Activated gamma-delta T cell (primary cell): ENCODE data around the gene ACAT2.
"Not testable (repeated sequence)": the region's sequence is repeated elsewhere in the genome, so short reads cannot be mapped to it uniquely, and the experiment has no call there.

ENCODE experiments used
- DNase-seq: peaks from one replicate; lab custom pipeline; 2025; lab: John Stamatoyannopoulos, UW

The ACAT2 gene

DNA sequence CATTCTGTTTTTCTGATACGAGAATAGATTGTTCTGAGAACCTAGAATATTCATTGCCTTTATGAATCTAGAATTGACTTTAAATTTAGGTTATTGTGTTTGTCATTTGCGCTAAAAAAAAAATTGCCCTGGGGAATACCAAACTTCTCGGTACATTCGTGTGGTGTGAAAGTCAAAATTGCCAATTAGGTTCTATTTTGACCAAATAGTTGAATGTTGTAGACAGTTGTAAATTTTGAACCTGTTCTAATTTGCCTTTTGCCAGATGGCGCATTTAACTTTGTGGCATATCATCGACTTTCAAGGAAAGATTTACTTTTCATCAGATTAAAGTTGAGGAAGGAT, 31.5 kb upstream of the ACAT2 start:
- no peak for DNase-seq

DNA sequence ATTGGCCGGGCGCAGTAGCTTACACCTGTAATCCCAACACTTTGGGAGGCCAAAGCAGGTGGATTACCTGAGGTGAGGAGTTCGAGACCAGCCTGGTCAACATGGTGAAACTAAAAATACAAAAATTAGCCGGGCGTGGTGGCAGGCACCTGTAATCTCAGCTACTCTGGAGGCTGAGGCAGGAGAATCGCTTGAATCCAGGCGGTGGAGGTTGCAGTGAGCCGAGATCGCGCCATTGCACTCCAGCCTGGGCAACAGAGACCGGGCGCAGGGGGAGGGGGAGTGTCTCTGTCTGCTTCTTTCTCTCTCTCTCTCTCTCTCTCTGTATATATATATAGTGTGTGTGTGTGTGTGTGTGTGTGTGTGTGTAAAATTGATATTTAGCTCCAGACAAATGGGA, 29.3 kb upstream of the ACAT2 start:
- not testable (repeated sequence) for DNase-seq

- DNase-seq: not testable (repeated sequence)
These were observed 28.4 kb upstream of the ACAT2 start for GRCh38 chr6:159733395-159733794.

DNA sequence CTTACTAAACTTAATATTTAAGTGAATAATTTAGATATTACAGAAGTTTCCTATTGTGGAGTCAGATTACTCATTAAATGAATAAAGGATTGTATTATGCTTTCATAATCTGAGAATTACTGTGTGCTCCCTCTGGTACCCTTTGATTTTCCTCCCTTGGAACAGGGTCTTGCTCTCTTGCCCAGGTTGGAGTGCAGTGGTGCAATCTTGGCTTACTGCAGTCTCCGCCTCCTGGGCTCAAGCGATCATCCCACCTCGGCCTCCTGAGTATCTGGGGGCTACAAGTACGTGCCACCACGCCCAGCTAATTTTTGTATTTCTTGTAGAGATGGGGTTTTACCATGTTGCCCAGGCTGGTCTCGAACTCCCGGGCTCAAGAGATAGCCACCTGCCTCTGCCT, 24.9 kb upstream of the ACAT2 start:
- DNase-seq: no peak

DNA sequence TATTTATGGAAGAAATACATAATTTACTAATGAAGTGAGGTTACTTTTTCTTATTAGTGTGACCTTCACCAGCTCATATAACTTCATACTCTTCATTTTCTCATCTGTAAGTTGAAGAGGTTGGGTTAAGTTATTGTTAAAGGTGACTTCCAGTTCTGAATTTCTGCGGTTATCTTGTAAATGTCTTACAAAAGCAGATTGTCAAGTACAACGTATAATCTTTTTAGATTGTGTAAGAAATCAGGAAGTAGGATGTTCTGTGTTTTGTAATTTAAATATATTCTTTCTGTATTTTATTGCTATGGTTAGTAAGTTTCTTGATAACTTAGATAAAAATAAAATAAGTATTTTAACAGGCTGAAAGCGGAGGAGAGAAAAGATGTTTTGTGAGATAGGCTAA, 22.5 kb upstream of the ACAT2 start:
- no peak for DNase-seq

DNA sequence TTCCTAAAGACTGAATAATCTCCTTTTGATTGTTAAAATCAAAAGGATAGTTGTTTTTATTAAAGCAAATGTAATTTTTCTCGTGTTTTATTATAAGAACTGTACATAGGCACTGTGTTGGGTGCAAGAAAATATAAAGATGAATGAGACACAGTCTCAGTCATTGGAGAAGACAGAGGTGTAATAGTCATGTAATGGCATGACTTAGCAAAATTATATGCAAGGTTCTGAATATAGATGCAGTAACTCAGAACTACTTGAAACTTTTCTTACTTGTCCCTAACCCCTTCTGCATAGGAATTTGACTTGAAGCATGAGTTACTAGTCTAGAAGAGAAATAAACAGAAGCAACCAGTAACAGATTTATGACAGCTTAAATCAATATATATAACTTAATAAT, 19.7 kb upstream of the ACAT2 start:
- no peak for DNase-seq

GRCh38 chr6:159745081-159745480, 16.8 kb upstream of the ACAT2 start:
- no peak for DNase-seq

- no peak for DNase-seq
These were observed 15.1 kb upstream of the ACAT2 start for GRCh38 chr6:159746759-159747158.

GRCh38 chr6:159748127-159748526, 13.7 kb upstream of the ACAT2 start:
- not testable (repeated sequence) for DNase-seq

DNA sequence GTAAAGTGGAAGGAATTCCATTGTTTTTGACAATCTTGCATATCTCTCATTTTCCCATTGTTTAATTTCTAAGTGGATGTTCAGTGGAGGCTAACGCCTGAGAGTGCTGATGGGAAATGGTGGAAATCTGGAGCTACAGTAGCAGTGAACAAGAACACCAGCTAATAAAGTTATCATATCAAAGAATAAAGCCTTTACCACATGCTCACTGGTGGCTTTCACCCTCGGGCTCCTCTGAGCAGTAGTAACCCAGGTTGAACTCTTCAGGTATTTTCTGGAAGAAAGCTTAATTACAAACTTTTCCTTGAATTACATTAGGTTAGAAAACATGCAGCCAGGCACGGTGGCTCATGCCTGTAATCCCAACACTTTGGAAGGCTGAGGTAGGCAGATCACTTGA, 10.4 kb upstream of the ACAT2 start:
- DNase-seq: no peak

DNA sequence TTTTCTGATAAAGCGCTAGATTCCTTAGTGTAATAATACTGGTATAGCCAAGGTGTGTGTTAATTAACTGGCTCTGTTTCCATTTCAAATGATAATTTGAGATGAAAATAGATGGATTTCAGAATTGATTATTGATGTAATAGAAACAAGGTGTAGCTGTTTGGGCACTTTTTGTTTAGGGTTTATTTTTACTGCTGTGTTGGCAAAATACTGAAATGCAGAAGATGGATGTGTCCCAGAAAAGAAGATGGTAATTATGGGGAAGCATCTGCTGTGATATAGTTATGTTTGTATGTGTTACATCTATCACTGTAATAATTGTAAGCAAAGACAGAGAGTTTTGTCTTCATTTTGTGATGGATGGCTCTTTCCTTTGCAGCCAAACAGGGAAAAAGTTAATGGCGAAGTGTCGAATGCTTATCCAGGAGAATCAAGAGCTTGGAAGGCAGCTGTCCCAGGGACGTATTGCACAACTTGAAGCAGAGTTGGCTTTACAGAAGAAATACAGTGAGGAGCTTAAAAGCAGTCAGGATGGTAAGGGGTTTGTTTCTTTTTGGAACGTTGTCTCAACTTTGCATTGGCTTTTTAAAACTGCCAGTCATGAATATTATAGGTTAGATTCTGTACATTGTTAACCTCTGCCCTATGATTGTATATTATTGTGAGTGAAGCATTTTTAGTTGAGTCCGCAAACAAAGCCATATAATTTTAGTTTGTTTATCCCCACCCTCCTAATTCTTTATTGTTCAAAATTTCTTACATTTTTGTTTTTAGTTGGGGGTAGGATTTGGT, 8.6 kb upstream of the ACAT2 start:
- no peak for DNase-seq

DNA sequence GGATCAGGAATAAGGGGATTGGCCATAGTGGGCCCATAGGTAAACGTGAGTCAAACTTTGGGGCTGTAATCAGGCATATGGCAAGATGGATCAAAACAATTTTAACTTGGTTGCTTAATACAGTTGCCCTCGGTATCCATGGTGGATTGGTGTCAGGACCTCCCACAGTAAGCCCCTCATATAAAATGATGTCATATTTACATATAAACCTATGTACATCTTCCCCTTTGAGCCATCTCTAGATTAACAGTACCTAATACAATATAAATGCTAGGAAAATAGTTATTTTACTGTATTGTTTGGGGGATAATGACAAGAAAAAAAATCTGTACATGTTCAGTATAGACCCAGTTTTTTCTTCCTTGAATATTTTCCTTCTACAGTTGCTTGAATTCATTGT, 7.4 kb upstream of the ACAT2 start:
- no peak for DNase-seq

DNA sequence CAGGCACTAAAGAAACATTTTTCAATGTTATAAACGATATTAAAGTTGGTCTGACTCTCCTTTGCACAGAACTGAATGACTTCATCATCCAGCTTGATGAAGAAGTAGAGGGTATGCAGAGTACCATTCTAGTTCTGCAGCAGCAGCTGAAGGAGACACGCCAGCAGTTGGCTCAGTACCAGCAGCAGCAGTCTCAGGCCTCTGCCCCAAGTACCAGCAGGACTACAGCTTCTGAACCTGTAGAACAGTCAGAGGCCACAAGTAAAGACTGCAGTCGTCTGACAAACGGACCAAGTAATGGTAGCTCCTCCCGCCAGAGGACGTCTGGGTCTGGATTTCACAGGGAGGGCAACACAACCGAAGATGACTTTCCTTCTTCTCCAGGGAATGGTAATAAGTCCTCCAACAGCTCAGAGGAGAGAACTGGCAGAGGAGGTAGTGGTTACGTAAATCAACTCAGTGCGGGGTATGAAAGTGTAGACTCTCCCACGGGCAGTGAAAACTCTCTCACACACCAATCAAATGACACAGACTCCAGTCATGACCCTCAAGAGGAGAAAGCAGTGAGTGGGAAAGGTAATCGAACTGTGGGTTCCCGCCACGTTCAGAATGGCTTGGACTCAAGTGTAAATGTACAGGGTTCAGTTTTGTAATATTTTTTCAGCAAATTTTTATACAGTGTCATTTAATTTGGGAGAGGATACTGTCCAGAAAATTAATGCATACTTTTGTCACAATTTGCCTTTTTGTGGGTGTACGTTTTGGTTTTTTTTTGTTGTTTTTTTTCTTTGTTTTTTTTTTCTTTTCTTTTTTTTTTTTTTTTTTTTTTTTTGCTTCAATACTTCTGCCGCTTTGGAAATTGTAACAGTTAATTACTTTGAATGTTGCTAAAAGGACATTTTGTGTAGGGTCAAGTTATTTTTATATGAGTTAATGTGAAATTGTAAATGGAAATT, 6.6 kb upstream of the ACAT2 start:
- no peak for DNase-seq

DNA sequence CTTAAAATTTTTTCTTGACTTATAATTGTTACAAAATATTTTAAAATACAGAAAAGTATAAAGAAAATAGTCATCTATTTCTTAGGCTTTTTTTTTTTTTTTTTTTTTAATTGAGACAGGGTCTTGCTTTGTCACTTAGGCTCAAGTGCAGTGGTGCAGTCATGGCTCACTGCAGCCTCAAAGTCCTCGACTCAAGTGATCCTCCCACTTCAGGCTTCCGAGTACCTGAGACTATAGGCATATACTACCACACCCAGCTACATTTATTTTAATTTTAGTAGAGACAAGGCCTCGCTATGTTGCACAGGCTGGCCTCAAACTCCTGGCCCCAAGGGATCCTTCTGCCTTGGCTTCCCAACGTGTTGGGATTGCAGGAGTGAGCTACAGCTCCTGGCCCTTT, 5.3 kb upstream of the ACAT2 start:
- DNase-seq: no peak

DNA sequence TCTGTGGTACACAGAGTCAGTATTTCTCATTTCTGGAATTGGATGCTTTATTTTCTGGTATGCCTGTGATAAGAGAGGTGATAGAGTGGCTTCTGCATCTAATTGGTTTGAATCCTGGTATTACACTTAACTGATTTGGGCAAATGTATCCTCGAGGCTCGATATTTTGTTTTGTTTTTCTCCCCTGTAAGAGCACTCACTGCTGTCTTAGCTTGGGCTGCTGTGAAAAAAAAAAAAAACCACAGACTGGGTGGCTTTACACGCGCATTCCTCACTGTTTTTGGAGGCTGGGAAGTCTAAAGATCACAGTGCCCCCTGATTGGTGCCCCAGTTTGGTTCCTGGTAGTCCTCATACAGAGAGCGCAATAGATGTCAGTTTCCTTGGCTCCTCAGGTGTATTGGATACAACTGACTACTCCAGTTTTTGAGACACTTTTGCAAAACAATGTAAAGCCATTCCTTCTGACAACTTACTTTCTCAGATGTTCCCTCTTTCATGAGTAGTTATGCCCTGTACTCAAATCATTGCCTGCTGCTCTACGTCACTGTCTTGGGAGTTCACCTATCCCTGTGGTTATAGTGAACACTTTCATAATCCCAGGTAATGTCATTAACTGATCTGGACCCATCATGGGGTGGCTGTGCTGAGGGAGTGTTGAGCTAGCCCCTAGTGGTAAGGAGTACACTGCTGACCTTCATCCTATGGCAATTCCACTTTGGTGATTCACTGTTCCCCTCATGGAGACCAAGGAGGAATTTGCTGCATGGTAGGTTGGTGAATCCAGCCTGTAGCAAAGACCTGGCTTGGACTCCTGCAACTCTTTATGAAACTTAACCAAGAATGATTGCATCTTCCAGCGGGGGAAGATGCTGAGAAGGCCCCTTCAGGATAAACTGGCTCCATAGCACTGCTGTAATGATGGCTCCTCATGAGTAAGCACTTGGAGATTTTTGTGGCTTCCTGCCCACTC, 3.5 kb upstream of the ACAT2 start:
- DNase-seq: no peak

DNA sequence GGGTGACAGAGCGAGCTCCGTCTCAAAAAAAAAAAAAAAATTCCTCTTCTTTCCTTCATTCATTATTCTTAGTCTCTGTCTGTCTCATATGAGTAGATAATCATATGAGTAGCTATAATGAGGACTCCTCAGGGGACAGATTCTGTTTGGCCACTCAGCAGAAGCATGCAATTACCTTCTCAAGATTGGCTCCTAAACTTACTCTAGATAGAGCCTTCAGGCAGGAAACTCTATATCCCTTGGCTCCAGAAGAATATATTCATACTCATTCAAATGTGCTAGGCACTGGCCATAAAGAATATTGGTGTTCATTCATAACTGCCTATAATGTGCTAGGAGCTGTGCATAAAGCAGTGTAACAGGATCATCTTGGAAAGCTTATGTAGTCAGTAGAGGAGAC, 2.2 kb upstream of the ACAT2 start:
- no peak for DNase-seq

GRCh38 chr6:159760602-159761057, 1.2 kb upstream of the ACAT2 start:
- no peak for DNase-seq

DNA sequence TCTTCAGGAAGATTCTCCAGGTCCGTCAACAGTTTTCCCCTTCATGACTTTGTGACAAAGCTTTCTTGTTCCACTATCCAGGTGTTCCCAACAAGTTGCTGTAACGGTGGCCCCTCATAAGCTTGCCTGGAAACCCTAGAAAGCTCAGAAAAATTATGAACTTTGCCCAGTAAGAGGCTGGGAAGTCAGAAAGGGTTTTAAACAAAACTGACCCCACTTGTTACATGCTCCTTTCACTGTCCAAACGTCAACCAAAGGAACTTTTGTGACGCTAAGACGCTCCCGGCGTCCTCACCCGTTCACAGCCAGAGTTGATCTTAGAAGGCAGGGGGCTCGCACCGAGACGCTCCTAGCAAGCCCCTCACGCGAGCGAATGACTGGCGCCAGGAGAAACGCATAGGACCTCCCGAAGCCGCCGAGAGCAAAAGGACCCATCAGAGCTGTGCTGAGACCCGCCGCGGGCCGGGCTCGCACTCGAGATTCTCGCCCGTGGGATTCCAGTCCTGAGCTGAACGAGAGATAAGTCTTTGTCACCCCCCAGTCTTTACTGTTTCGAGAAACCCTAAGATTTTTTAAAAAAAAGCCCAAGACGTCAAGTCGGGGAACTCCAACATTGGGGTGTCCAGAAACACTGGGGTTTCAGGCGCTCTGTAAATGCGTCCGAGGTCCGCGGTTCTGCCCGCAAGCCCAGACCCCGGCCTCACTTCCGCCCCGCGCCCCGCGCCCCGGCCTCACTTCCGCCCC, 544 bp upstream of the ACAT2 start:
- no peak for DNase-seq

- no peak for DNase-seq
These were observed 942 bp downstream of the ACAT2 start for GRCh38 chr6:159762681-159763293.

GRCh38 chr6:159766906-159767305, 5.1 kb downstream of the ACAT2 start:
- DNase-seq: no peak

GRCh38 chr6:159769470-159769869, 7.6 kb downstream of the ACAT2 start:
- no peak for DNase-seq
